ENCODE data around the gene MELTF.

- TF ChIP-seq POLR2A (IDR thresholded peaks at IDR 0.05) = no peak
- TF ChIP-seq CTCF (IDR thresholded peaks at IDR 0.05) = no peak
Observed at GRCh38 chr3:196969134-196969659, 60.4 kb downstream of the MELTF start.
